Pulmonary artery endothelial cell (primary cell): ENCODE results near the gene CCM2. TPM values are rescaled to one million over a fixed set of nuclear protein-coding genes. Genes with fewer than 3 reads are reported as not detected.

Source experiments
- DNase-seq: peaks from one replicate; pipeline ENCODE4 v3.0.0-alpha.2; 2011; ENCODE audit warnings: low read depth, low spot score
- total RNA-seq: library from RNA; depleted of rRNA; stranded (reverse); fragments of >200 nt; gene quantifications from 2 replicates; pipeline ENCODE4 v1.2.3, GENCODE V29; 2014

CCM2 gene
- total RNA-seq, 1 donor from 2014 or later, result 74.8 TPM

GRCh38 chr7:45065031-45065995 lies 65.3 kb downstream of the CCM2 start:
- DNase-seq, result no peak

- DNase-seq, result no peak
Measured at GRCh38 chr7:45066409-45066808, 66.4 kb downstream of the CCM2 start.

GRCh38 chr7:45067582-45067981 lies 67.6 kb downstream of the CCM2 start:
- DNase-seq, result no peak

- DNase-seq, result no peak
Measured at GRCh38 chr7:45068236-45069023, 68.4 kb downstream of the CCM2 start.

GRCh38 chr7:45069444-45070253 lies 69.6 kb downstream of the CCM2 start:
- no peak for DNase-seq

GRCh38 chr7:45070254-45070642 lies 70.2 kb downstream of the CCM2 start:
- no peak for DNase-seq

GRCh38 chr7:45071528-45071927 lies 71.5 kb downstream of the CCM2 start:
- no peak for DNase-seq

- no peak for DNase-seq
Measured at GRCh38 chr7:45072131-45073030, 72.4 kb downstream of the CCM2 start.

GRCh38 chr7:45073031-45073785 lies 73.2 kb downstream of the CCM2 start:
- no peak for DNase-seq

- no peak for DNase-seq
Measured at GRCh38 chr7:45073786-45074527, 74.0 kb downstream of the CCM2 start.

GRCh38 chr7:45074528-45075354 lies 74.7 kb downstream of the CCM2 start:
- no peak for DNase-seq

- DNase-seq, result no peak
Measured at GRCh38 chr7:45075355-45075644, 75.3 kb downstream of the CCM2 start.

- no peak for DNase-seq
Measured at GRCh38 chr7:45075871-45076796, 76.1 kb downstream of the CCM2 start.

GRCh38 chr7:45076946-45077345 lies 76.9 kb downstream of the CCM2 start:
- DNase-seq, result no peak

GRCh38 chr7:45077579-45077978 lies 77.6 kb downstream of the CCM2 start:
- DNase-seq, result no peak

- no peak for DNase-seq
Measured at GRCh38 chr7:45078125-45078681, 78.2 kb downstream of the CCM2 start.
